22Rv1 (cell line): ENCODE data around the gene MPPED2.

Experiments used
- H3K27ac ChIP-seq: fragments of 450-650 bp; 2 replicates; pipeline ENCODE4 v1.5.1; 2017
- CTCF ChIP-seq: fragments of 450-650 bp; IDR thresholded peaks from 2 replicates; pipeline ENCODE4 v1.5.1; 2017; ENCODE audit warnings: mild to moderate bottlenecking
- ZFX ChIP-seq: fragments of 450-650 bp; IDR thresholded peaks from 2 replicates; pipeline ENCODE4 v1.6.1; 2017; ENCODE audit warnings: antibody characterized with exemption, borderline replicate concordance

Gene MPPED2

DNA sequence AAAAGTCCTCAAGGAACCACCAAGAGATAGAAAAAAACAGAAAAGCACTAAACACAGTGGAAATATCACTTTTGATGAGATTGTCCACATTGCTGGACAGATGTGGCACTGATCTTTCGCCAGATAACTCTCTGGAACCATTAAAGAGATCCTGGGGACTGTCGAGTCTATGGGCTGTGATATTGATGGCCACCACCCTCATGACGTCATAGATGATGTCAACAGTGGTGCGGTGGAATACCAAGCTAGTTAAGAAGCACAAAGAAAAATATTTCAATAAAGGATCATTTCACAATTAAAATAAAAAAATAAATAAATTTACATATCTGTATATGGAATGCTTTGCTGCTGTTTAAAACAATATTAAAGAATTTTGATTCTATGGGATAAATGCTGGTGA lies 217.8 kb downstream of the MPPED2 start:
- H3K27ac ChIP-seq, result no peak overlapping the region
- TF ChIP-seq CTCF, result no peak
- TF ChIP-seq ZFX, result no peak

DNA sequence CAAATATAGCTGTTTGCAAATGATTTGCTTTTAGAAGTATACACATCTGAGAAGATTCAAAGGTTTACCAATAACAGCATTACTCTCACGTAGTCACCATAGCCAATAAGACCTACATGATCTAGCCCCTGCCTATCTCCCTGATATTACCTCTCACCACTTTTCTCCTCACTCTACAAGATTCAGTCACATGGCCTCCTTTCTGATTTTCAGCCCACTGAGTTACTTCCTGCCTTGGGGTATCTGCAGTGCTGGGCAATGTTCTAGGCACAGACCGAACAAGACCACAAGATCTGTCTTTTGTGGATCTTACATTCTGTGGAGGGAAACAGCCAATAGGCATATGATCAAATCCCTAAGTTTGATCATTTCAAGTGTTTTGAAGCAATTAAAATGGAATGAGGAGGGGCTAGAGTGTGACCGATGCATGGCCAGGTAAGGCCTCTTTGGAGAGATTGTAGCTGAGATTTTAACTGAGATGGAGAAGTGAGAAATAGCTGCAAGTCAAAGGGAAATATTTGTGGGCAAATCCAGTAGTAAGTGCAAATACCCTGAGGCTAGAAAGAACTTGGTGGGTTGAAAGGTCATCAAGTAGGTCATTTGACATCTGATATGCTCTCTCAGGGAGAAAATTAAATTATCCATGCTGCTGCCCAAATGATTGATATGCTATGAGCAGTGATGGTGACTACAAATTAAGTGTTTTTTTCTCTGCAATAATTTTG lies 220.2 kb downstream of the MPPED2 start:
- TF ChIP-seq ZFX (no peak), CTCF (no peak)
- no peak overlapping the region for H3K27ac ChIP-seq

DNA sequence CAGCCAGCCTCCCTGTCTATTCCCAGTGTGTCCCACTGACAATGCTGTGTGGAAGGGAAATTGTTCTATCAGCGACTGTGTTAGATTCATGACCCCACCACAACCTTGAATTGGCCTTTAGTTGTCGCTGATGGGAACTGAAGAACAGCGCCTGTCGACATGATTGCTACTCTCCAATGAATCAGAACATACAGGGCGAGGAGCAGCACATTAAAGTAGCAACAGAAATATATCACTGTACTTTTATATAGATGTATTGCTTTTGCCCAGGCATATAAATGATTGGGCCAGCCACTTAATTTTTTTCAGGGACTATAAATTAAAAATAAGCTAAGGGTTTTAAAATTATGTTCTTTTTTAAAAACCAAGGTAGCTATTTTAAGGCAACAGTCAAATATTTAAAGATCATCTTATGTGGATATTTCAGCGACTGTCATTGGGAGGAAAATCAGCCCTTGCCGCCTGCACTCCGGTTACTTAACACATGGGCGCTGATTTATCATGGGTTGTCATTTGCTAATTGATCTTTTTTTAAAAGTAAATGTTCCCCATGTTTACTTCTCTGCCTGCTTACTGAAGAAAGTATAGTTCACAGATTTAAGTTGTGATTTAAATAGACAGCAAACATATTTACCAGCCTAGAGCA lies 221.2 kb downstream of the MPPED2 start:
- TF ChIP-seq ZFX, result no peak
- TF ChIP-seq CTCF, result no peak
- no peak overlapping the region for H3K27ac ChIP-seq

GRCh38 chr11:30364139-30364836 lies 221.9 kb downstream of the MPPED2 start:
- no peak for TF ChIP-seq ZFX
- no peak for TF ChIP-seq CTCF
- H3K27ac ChIP-seq, result no peak overlapping the region

GRCh38 chr11:30360741-30361140 lies 225.4 kb downstream of the MPPED2 start:
- TF ChIP-seq ZFX, result no peak
- TF ChIP-seq CTCF, result no peak
- H3K27ac ChIP-seq, result no peak overlapping the region
